GM12892 (cell line): ENCODE data around the gene MRPS12.

Source experiments
- POLR2A ChIP-seq: IDR thresholded peaks from 2 replicates; pipeline ENCODE4 v1.6.1; 2011; ENCODE audit warnings: low read depth, low read length, control low read depth
- POLR2AphosphoS5 ChIP-seq: IDR thresholded peaks from 2 replicates; pipeline ENCODE4 v1.6.1; 2011; ENCODE audit warnings: low read depth, low read length, control low read depth
- TAF1 ChIP-seq: IDR thresholded peaks from 2 replicates; pipeline ENCODE4 v1.6.1; 2011; ENCODE audit warnings: low read depth, mild to moderate bottlenecking, control low read depth, low read length, borderline replicate concordance

- no peak for TF ChIP-seq POLR2A
- no peak for TF ChIP-seq POLR2AphosphoS5
- TF ChIP-seq TAF1 = no peak
Measured at GRCh38 chr19:38924388-38924787, 6.4 kb upstream of the MRPS12 start.
